Lower lobe of right lung (tissue), 2 donors: ENCODE measurements around the gene CNPY4. TPM values are rescaled to one million over a fixed set of nuclear protein-coding genes. Genes with fewer than 3 reads are reported as not detected.
"Not testable (repeated sequence)": the region's sequence is repeated elsewhere in the genome, so short reads cannot be mapped to it uniquely, and the experiment has no call there.

Source experiments
- ATAC-seq, 2 donors: fragments of 200-7000 bp; cut with Tn5 transposase; one replicate each; pipeline ENCODE4 v1.9.1; 2020 to 2022; ENCODE audit warnings: mild to moderate bottlenecking in 2 of 2, moderate library complexity in 2 of 2
- DNase-seq: peaks from one replicate; pipeline ENCODE4 v3.0.0-alpha.2; 2020
- H3K27ac ChIP-seq: fragments of 200-600 bp; one replicate; pipeline ENCODE4 v1.8.0; 2022
- H3K27me3 ChIP-seq: fragments of 200-600 bp; one replicate; pipeline ENCODE4 v1.8.0; 2022; ENCODE audit warnings: low read depth
- H3K36me3 ChIP-seq: fragments of 200-600 bp; one replicate; pipeline ENCODE4 v1.8.0; 2022; ENCODE audit warnings: mild to moderate bottlenecking
- H3K4me1 ChIP-seq: fragments of 200-600 bp; one replicate; pipeline ENCODE4 v1.8.0; 2022
- H3K4me3 ChIP-seq: fragments of 200-600 bp; one replicate; pipeline ENCODE4 v1.8.0; 2022; ENCODE audit warnings: mild to moderate bottlenecking
- H3K9me3 ChIP-seq: fragments of 200-600 bp; one replicate; pipeline ENCODE4 v1.8.0; 2022
- CTCF ChIP-seq: fragments of 200-600 bp; IDR thresholded peaks from one replicate; pipeline ENCODE4 v1.8.0; 2022; ENCODE audit warnings: antibody characterized with exemption, mild to moderate bottlenecking
- intact Hi-C: fragments of 100-400 bp; cut with DNase I; formaldehyde crosslinking; loops from one replicate; pipeline ENCODE4 v1.11.0; 2022
- total RNA-seq: library from RNA; stranded (reverse); fragmentation: NEBNext Ultra II Directional; extraction: Animal tissue kit (Norgen Biotek cat#: 25700); gene quantifications from one replicate; pipeline ENCODE4 v1.2.1, GENCODE V29; 2021
- donor health status: DM: no; HTN: yes; CAD: no; lungs with severe emphysema.

The CNPY4 gene
- total RNA-seq, 1 donor from 2014 or later, result 10.5 TPM

- intact Hi-C loops, result no loop called here
- H3K36me3 ChIP-seq, result no peaks in the 10 kb centered on the region
- H3K9me3 ChIP-seq, result no peaks in the 10 kb centered on the region
- DNase-seq, result no peak
- peak overlapping the region; percentile 90 for H3K27ac ChIP-seq
- ATAC-seq, result peak; percentile 4 to 5
- H3K4me1 ChIP-seq, result peaks cover 36% of the 10 kb centered on the region
- TF ChIP-seq CTCF, result no peak
- peak overlapping the region; percentile 81 for H3K4me3 ChIP-seq
- no peaks in the 10 kb centered on the region for H3K27me3 ChIP-seq
Measured at GRCh38 chr7:100127866-100128636, 8.6 kb downstream of the CNPY4 start.

GRCh38 chr7:100128637-100128963 is 9.2 kb downstream of the CNPY4 start:
- Histone ChIP-seq H3K4me3 (no peak overlapping the region), H3K27ac (no peak overlapping the region), H3K27me3 (no peaks in the 10 kb centered on the region), H3K36me3 (no peaks in the 10 kb centered on the region), H3K4me1 (peaks cover 36% of the 10 kb centered on the region), H3K9me3 (no peaks in the 10 kb centered on the region)
- TF ChIP-seq CTCF, result no peak
- DNase-seq (no peak), ATAC-seq (no peak)
- intact Hi-C loops, result no loop called here

DNA sequence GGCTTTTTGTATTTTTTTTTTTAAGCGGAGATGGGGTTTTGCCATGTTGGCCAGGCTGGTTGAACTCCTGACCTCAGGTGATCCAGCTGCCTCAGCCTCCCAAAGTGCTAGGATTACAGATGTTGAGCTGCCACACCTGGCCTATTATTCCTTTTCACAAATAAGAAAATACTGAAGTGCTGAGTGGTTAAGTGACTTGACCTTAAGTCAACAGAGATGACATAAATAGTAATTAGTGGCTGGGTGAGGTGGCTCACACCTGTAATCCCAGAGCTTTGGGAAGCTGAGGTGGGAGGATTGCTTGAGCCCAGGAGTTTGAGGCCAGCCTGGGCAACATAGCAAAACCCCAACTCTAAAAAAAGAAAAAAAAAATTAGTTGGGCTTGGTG is 10.8 kb downstream of the CNPY4 start:
- intact Hi-C loops, H3K4me3 ChIP-seq, DNase-seq, ATAC-seq, H3K27ac ChIP-seq, H3K36me3 ChIP-seq, H3K27me3 ChIP-seq, H3K9me3 ChIP-seq: not testable (repeated sequence)
- peaks cover 29% of the 10 kb centered on the region for H3K4me1 ChIP-seq

DNA sequence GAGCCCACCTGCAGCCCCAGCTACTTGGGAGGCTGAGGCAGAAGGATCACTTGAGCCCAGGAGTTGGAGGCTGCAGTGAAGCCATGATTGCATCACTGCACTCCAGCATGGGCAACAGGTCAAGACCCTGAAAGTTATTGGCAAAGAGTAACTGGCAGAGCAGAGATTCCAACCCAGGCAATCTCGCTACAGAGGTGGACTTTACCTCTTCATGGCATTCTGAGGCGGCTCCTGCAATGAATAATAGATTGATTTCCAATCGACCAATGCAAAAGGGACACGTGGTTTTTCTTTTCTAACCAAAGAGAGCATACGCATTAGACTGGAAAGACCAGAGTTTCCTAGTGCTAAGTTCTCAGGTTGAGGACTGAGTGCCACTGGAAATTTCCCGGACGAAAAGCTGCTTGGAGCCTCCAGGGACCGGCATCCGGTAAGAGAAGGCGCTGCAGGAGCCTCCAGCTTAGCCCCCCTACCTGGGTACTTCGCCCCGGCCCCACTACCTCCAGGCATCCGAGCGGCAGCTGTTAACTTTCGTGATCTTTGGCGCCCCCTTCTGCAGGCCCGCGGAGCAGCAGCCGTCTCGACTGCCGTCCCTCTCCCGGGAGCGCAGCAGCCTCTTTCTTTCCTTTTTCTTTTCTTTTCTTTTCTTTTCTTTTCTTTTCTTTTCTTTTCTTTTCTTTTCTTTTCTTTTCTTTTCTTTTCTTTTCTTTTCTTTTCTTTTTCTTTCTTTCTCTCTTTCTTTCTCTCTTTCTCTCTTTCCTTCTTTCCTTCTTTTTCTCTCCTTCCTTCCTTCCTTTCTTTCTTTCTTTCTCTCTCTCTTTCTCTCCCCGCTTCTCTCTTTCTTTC is 11.4 kb downstream of the CNPY4 start:
- DNase-seq (peak; percentile 82), ATAC-seq (no peak)
- TF ChIP-seq CTCF, result peak; percentile 87
- Histone ChIP-seq H3K27ac (no peak overlapping the region), H3K27me3 (no peaks in the 10 kb centered on the region), H3K4me1 (peaks cover 23% of the 10 kb centered on the region), H3K36me3 (no peaks in the 10 kb centered on the region), H3K4me3 (no peak overlapping the region), H3K9me3 (no peaks in the 10 kb centered on the region)
- intact Hi-C loops, result no loop called here

- ATAC-seq (no peak), DNase-seq (no peak)
- H3K27ac ChIP-seq, result no peak overlapping the region
- peaks cover 17% of the 10 kb centered on the region for H3K4me1 ChIP-seq
- H3K4me3 ChIP-seq, result no peak overlapping the region
- H3K9me3 ChIP-seq, result no peaks in the 10 kb centered on the region
- H3K36me3 ChIP-seq, result no peaks in the 10 kb centered on the region
- no peak for TF ChIP-seq CTCF
- intact Hi-C loops, result no loop called here
- no peaks in the 10 kb centered on the region for H3K27me3 ChIP-seq
Measured at GRCh38 chr7:100132126-100132525, 12.7 kb downstream of the CNPY4 start.

DNA sequence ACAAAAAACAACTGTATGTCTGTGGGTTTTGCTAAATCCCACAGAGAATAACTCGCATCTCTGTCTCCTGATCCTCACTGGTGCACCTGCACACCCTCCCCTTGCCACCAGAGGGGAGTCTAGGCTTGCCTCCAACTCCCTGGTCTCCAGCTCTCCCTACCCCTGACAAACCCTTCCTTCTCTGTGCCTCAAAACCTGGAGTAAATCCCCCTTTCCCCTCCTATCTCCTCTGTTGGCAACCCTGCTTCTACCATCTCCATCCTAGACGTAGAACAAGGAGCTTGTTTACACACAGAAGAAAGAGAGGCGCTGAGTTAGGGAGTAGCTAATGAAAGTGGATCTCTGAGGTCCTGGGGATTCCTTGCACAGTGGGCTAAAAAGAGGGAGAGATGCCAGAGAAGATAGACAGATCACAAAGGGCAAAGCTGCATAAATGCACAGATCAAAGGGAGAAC is 13.3 kb downstream of the CNPY4 start:
- ATAC-seq, result peak; percentile 79 to 81
- DNase-seq, result no peak
- intact Hi-C loops, result no loop called here
- peak; percentile 84 for TF ChIP-seq CTCF
- Histone ChIP-seq H3K9me3 (no peaks in the 10 kb centered on the region), H3K27me3 (no peaks in the 10 kb centered on the region), H3K36me3 (no peaks in the 10 kb centered on the region), H3K4me3 (no peak overlapping the region), H3K4me1 (peaks cover 15% of the 10 kb centered on the region), H3K27ac (no peak overlapping the region)
